Esophagus squamous epithelium (tissue), 4 donors: Measurements from ENCODE around the gene CFHR4.

ENCODE experiments used
- CTCF ChIP-seq, 6 experiments: fragments of 450-650 bp in 4 of 6; fragments of 200-600 bp in 2 of 6; sonication (generic) in 2 of 6; IDR thresholded peaks; one replicate each; pipeline ENCODE4 v1.5.1; 2016 to 2019; ENCODE audit warnings: antibody characterized with exemption in 6 of 6, mild to moderate bottlenecking in 4 of 6, moderate library complexity in 4 of 6
- POLR2A ChIP-seq, 4 donors: fragments of 450-650 bp; IDR thresholded peaks; one replicate each; pipeline ENCODE4 v1.6.1; 2017; ENCODE audit warnings: antibody characterized with exemption in 4 of 4, mild to moderate bottlenecking in 4 of 4, moderate library complexity in 3 of 4

GRCh38 chr1:196897158-196897828 is 9.4 kb downstream of the CFHR4 start:
- TF ChIP-seq CTCF (IDR thresholded peaks at IDR 0.05) (no peak), POLR2A (IDR thresholded peaks at IDR 0.05) (no peak)
